Upper lobe of left lung (tissue), 4 donors: ENCODE results near the gene DLX6.

ENCODE experiments used
- POLR2A ChIP-seq, 4 donors: fragments of 450-650 bp; IDR thresholded peaks; one replicate each; pipeline ENCODE4 v1.5.1; 2016 to 2017; ENCODE audit warnings: antibody characterized with exemption in 4 of 4, mild to moderate bottlenecking in 2 of 4
- TF ChIP-seq, protein P1 (sequence below), 6 experiments: fragments of 450-650 bp in 4 of 6; fragments of 200-600 bp in 2 of 6; sonication (generic) in 2 of 6; IDR thresholded peaks; one replicate each; pipeline ENCODE4 v1.5.1; 2016 to 2019; ENCODE audit warnings: antibody characterized with exemption in 6 of 6

DNA sequence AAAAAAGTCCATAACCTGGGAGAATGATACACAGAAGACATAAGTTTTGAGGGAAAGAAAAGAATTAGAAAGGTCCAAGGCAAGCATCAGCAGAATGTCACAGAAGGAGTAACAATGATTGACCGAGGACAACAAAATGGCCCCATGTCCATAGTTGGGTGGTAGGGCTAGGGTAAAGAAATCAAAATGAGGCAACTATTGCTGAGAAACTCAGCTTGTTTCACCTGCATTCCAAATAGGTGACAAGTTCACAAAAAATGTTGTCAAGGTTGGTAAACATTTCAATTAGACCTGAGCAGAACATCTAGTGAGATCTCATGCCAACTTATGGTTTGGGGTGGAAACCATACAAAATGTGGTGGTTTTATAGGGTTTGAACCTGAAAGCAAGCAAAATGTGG is 22.8 kb upstream of the DLX6 start:
- TF ChIP-seq, protein P1, sequence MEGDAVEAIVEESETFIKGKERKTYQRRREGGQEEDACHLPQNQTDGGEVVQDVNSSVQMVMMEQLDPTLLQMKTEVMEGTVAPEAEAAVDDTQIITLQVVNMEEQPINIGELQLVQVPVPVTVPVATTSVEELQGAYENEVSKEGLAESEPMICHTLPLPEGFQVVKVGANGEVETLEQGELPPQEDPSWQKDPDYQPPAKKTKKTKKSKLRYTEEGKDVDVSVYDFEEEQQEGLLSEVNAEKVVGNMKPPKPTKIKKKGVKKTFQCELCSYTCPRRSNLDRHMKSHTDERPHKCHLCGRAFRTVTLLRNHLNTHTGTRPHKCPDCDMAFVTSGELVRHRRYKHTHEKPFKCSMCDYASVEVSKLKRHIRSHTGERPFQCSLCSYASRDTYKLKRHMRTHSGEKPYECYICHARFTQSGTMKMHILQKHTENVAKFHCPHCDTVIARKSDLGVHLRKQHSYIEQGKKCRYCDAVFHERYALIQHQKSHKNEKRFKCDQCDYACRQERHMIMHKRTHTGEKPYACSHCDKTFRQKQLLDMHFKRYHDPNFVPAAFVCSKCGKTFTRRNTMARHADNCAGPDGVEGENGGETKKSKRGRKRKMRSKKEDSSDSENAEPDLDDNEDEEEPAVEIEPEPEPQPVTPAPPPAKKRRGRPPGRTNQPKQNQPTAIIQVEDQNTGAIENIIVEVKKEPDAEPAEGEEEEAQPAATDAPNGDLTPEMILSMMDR (IDR thresholded peaks at IDR 0.05): no peak
- TF ChIP-seq POLR2A (IDR thresholded peaks at IDR 0.05): no peak
